Lung (tissue), 12 donors: ENCODE measurements around the gene FIZ1. TPM values are rescaled to one million over a fixed set of nuclear protein-coding genes. Genes with fewer than 3 reads are reported as not detected.

Experiments
- ATAC-seq: fragments of 200-7000 bp; cut with Tn5 transposase; one replicate; pipeline ENCODE4 v1.9.1; 2020; ENCODE audit warnings: moderate number of reproducible peaks; ENCODE audit not compliant: insufficient read depth, low FRiP score
- DNase-seq, 3 donors: peaks; one replicate each; pipeline ENCODE4 v3.0.0-alpha.2; 2013 to 2017
- H3K27ac ChIP-seq, 2 donors: one replicate each; pipeline ENCODE4 v1.5.1; 2013; ENCODE audit warnings: mild to moderate bottlenecking in 2 of 2, moderate library complexity in 2 of 2, control low read depth in 1 of 2, inconsistent platforms in 1 of 2, low read depth in 1 of 2, low read length in 1 of 2
- H3K27me3 ChIP-seq, 3 donors: one replicate each; pipeline ENCODE4 v1.5.1; 2013; ENCODE audit warnings: low read length in 2 of 3; ENCODE audit not compliant: control insufficient read depth in 3 of 3, insufficient read depth in 3 of 3
- H3K36me3 ChIP-seq, 4 donors: one replicate each; pipeline ENCODE4 v1.5.1; 2013; ENCODE audit warnings: low read length in 4 of 4, mild to moderate bottlenecking in 1 of 4, moderate library complexity in 1 of 4; ENCODE audit not compliant: control insufficient read depth in 4 of 4, insufficient read depth in 4 of 4
- H3K4me1 ChIP-seq, 5 donors: one replicate each; pipeline ENCODE4 v1.5.1; 2013; ENCODE audit warnings: low read length in 5 of 5, mild to moderate bottlenecking in 2 of 5, moderate library complexity in 1 of 5; ENCODE audit not compliant: control insufficient read depth in 5 of 5, insufficient read depth in 5 of 5
- H3K4me3 ChIP-seq: one replicate; pipeline ENCODE4 v1.5.1; 2013; ENCODE audit warnings: mild to moderate bottlenecking, control low read depth, moderate library complexity
- H3K9ac ChIP-seq, 2 donors: one replicate each; pipeline ENCODE4 v1.5.1; 2013; ENCODE audit warnings: low read length in 2 of 2, control low read depth in 1 of 2; ENCODE audit not compliant: insufficient read depth in 1 of 2
- H3K9me3 ChIP-seq, 4 donors: one replicate each; pipeline ENCODE4 v1.5.1; 2013; ENCODE audit warnings: low read length in 3 of 4, mild to moderate bottlenecking in 1 of 4, moderate library complexity in 1 of 4; ENCODE audit not compliant: control insufficient read depth in 4 of 4, insufficient read depth in 3 of 4
- WGBS, 2 donors: extraction: QIAGEN DNeasy Blood & Tissue Kit; methylation state at CpG; one replicate each; pipeline ENCODE4 v1.1.7; 2013; 5-methylcytosine and 5-hydroxymethylcytosine counted together
- polyA plus RNA-seq, 2 donors: library from polyadenylated mRNA; stranded (reverse); fragments of 200-250 nt; gene quantifications; one replicate each; pipeline ENCODE4 v1.2.1, GENCODE V29; 2013
- total RNA-seq, 2 donors: library from RNA; depleted of rRNA in 1 of 2; stranded (reverse); fragments of >200 nt in 1 of 2; gene quantifications; one replicate each; pipeline ENCODE4 v1.2.1, GENCODE V29; 2014 to 2021
- TF ChIP-seq, protein P1 (sequence below): IDR thresholded peaks from 2 replicates; pipeline ENCODE4 v1.5.1; 2012; ENCODE audit warnings: mild to moderate bottlenecking; ENCODE audit errors: control extremely low read depth, extremely low read depth
- donor health status: control.
- donor health status: control.
- donor health status: Bipolar disorder and iron deficiency.
- donor health status: healthy.
- donor health status: DM: yes; HTN: yes; CAD: no.

FIZ1 gene
- total and polyA plus RNA-seq, 4 donors: 5.6 to 17.6 (median 9.9) TPM

DNA sequence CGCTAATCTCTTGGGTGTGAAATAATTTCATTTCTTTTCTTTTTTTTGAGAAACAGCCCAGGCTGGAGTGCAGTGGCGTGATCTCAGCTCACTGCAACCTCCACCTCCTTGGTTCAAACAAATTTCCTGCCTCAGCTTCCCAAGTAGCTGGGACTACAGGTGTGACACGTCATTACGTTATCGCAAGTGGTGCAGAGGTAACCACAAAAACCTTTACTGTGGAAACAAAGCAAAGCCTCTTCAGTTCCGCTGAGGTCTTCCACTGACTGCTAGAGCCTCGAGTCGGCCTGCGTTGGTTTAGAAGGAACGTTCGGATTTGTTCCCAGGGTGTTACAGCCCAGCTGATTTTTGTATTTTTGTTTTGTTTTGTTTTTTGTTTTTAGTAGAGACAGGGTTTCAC lies 27.0 kb upstream of the FIZ1 start:
- peaks cover 0 to 12% (median 2%) of the 10 kb centered on the region in 4 donors for H3K36me3 ChIP-seq
- peaks cover 0 to 14% (median 3%) of the 10 kb centered on the region in 5 donors for H3K4me1 ChIP-seq
- H3K27ac ChIP-seq: no peak overlapping the region
- no peak overlapping the region for H3K4me3 ChIP-seq
- no peak overlapping the region for H3K9ac ChIP-seq
- DNase-seq (no peak), ATAC-seq (no peak)
- TF ChIP-seq, protein P1, sequence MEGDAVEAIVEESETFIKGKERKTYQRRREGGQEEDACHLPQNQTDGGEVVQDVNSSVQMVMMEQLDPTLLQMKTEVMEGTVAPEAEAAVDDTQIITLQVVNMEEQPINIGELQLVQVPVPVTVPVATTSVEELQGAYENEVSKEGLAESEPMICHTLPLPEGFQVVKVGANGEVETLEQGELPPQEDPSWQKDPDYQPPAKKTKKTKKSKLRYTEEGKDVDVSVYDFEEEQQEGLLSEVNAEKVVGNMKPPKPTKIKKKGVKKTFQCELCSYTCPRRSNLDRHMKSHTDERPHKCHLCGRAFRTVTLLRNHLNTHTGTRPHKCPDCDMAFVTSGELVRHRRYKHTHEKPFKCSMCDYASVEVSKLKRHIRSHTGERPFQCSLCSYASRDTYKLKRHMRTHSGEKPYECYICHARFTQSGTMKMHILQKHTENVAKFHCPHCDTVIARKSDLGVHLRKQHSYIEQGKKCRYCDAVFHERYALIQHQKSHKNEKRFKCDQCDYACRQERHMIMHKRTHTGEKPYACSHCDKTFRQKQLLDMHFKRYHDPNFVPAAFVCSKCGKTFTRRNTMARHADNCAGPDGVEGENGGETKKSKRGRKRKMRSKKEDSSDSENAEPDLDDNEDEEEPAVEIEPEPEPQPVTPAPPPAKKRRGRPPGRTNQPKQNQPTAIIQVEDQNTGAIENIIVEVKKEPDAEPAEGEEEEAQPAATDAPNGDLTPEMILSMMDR: no peak
- H3K9me3 ChIP-seq: no peaks in the 10 kb centered on the region
- H3K27me3 ChIP-seq: no peaks in the 10 kb centered on the region
- 82 to 92% methylated on average over 11 of the region's 11 CpGs for WGBS, 2 donors

DNA sequence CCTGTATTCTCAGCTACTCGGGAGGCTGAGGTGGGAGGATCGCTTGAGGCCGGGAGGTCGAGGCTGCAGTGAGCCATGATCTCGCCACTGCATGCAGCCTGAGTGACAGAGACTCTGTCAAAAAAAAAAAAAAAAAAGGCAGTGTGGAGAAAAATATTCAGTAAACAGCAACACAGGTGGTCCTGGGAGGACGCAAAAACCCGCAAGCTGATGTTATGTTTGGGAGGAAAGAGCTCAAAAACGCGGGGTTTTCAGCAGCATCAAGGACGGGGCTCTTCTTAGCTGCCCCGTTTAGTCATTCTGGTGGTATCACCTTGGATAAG lies 25.6 kb upstream of the FIZ1 start:
- H3K27me3 ChIP-seq: no peaks in the 10 kb centered on the region
- 43 to 49% methylated on average over 11 of the region's 11 CpGs for WGBS, 2 donors
- peak overlapping the region in 1 of 2 donors; percentile 45 for H3K27ac ChIP-seq
- TF ChIP-seq, protein P1: no peak
- peak overlapping the region; percentile 44 for H3K4me3 ChIP-seq
- ATAC-seq (no peak), DNase-seq (no peak)
- H3K4me1 ChIP-seq: peaks cover 0 to 18% (median 5%) of the 10 kb centered on the region in 5 donors
- no peaks in the 10 kb centered on the region for H3K9me3 ChIP-seq
- peaks cover 3 to 19% (median 4%) of the 10 kb centered on the region in 4 donors for H3K36me3 ChIP-seq
- peak overlapping the region in 1 of 2 donors; percentile 91 for H3K9ac ChIP-seq

DNA sequence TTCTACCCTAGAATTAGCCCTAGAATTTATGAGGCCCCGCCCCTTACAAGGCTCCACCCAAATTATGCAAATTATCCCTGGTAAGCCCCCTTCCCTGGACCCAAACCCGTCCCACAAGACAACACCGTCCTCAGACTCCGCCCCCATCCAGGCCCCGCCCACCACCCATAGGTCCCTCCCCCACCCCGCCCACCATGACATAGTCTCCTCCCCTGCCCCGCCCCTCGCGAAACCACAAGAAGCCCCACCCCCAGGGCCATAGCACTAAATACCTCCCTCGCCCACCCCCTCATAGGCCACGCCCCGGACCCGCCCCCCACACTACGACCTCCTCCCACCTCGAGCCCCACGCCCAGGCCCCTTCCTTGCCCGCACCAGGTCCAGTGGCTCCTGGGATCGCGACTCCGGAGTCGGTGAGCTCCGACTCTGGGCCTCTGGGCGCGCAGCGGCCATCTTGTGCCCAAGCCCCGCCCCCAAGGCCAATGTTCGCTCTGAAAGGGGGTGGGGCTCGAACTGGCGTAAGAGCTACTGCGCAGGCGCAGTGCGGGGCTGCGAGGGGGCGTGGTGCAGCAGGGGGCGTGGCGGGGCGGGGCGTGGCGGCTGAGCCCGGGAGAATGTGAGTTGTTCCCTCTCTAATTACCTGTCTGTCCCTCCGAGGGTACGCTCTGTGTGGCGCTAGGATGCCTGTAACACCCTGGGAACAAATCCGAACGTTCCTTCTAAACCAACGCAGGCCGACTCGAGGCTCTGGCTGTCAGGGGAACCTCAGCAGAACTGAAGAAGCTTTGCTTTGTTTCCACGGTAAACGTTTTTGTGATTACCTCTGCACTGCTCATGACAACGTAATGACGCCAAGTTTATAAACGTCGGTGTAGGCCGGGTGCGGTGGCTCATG lies 25.0 kb upstream of the FIZ1 start, which contains the start of gene ZNF784:
TSS of gene ZNF784 (minus strand) at position 458 of the 895 bp plus-strand sequence. CDS start at position 453, 5 bp downstream.
- TF ChIP-seq, protein P1: no peak
- Histone ChIP-seq H3K36me3 (peaks cover 3 to 19% (median 4%) of the 10 kb centered on the region in 4 donors), H3K4me1 (peaks cover 3 to 24% (median 8%) of the 10 kb centered on the region in 5 donors), H3K27ac (peak within 1 kb of the TSS; percentile 86 to 96), H3K9me3 (no peaks in the 10 kb centered on the region), H3K27me3 (no peaks in the 10 kb centered on the region), H3K4me3 (peak within 1 kb of the TSS; percentile 44), H3K9ac (peak within 1 kb of the TSS; percentile 57 to 91)
- ATAC-seq (peak; percentile 91), DNase-seq (peak; percentile 96 to 97 (median 96))
- WGBS, 2 donors: 1% methylated on average over 41 to 56 of the region's 56 CpGs
